HUDEP-2 (cell line): ENCODE data around the gene PHC3.

Experiments used
- DNase-seq, 76 experiments: peaks; one replicate each; lab custom pipeline; 2025; ENCODE audit not compliant: unreplicated experiment in 76 of 76; lab: John Stamatoyannopoulos, UW

The PHC3 gene

DNA sequence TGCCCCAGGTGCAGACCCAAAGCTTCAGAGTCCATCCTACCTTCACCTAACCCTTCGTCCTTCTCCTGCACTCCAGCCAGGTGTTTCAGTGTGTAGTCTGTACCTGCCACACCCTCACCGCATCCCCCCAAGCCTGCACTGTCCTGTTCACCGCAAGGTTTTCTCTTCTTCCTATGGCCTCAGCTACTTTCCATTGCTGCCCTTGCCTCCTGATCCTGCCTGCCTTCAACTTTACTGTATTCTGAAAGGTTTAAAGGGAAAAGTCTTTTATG lies 134.5 kb downstream of the PHC3 start:
- DNase-seq = no peak

DNA sequence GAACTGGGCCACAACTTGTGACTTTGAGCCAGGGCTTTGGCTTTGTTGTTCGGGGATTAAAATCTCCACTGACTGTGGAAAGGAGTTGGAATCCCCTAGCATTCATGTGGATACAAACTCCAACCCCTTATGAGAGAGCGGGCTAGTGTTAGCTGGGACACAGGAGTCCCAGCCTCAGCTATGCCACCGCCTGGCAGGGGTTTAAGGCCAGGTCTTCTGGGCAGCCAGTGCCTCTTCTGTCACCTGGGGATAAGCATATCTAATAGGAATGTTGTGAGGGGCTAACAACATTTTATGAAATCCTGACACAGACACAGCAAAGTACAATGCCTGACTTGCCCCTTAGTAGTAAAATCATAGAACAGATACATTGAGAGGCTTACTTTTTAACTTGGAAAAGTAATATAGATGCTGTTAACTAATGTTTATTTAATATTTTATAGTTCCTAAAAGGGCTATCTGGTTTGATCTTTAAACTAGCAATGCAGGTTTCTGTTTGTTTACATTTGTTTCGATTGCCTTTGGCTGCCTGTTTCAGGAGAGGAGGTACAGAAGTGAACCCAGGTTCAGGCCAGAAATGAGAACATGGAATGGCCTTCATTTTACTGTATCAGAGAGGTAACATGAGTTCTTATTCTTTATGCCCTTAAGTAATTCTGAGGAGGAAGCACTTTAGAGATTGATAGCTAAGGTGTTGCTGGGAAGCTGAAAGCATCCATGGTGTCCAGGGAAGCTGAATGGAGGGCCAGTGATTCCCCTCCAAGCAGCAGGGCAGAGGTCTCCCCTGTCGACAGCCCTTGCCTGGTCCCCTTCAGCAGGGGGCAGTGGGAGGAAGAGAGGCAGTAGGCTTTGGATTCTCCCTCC lies 135.0 kb downstream of the PHC3 start:
- DNase-seq = no peak

DNA sequence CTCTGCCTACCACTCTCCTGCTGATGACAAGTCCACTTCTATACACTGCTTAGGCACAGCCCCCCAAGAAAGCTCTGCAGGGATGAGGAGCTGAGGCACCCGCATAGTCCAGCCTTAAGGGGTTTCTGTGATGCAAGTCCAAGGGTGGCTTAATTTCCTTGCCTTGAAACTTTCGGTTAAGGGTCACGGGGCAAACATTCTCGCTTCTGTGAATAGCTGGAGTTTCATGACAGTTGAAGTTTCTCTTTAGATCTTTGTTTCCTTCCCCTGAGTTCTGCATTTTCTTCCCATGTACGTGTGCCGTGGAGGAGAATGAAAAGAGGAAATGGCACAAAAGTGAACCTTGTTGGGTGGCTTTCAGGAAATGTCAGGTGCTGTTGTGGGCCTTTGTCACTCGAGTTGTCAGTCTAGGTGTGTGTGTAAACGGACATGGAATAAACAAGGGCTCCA lies 136.7 kb downstream of the PHC3 start:
- DNase-seq = no peak

GRCh38 chr3:170044271-170044670 lies 137.3 kb downstream of the PHC3 start:
- DNase-seq = no peak

GRCh38 chr3:170043506-170043905 lies 138.0 kb downstream of the PHC3 start:
- no peak for DNase-seq

DNA sequence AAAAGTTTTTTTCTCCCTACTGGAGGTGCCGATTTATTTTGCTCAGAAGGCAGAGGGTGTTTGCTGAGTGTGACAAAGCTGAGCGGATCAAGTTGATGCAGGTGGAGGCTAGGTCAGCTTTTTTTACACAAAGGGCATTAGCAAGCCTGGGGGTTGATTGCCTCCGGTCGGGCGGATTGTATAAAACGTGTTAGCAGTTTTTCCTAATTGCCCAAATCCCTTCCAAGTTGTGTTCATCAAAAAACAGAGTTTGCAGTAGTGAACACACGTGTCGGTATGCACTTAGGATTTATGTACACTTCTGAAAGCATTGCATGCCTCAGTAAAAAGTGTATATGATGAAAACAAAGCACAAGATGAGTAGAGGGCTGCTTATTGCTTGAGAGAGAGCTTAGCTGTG lies 141.1 kb downstream of the PHC3 start:
- DNase-seq = no peak

DNA sequence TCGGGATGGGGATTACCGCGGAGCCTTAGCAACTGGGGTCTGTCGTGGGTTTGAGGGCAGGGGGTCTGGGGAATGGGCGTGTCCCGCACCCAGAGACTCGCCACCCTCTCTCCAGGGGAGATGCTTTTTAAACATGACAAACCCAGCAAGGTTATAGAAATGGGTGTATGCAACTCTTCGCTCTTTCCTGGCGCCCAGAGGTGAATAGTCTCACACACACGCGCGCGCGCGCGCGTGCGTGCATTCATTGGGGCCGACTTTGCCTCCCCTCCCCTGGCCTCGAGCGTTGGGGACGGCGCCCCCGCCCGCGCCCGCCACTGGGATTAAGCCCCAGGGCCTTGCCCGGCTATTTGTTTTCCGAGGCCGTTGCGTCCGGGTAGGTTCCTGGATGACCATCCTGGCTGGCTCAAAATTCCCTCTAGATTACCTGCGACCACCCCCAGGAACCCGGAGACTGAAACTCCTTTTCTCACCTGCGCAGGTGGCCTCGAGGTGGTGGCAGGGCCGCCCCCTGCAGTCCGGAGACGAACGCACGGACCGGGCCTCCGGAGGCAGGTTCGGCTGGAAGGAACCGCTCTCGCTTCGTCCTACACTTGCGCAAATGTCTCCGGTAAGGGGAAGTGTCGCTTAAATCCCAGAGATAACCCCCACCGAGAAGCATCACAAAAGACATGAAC lies 143.0 kb downstream of the PHC3 start:
- peak in 6 of 76 experiments; percentile 0 to 33 (median 8) for DNase-seq
